AG09319 (cell line): Measurements from ENCODE around the gene MUSTN1.

Experiments used
- DNase-seq: peaks from one replicate; pipeline ENCODE4 v3.0.0-alpha.2; 2010; ENCODE audit warnings: low read depth; ENCODE audit errors: extremely low read depth
- TF ChIP-seq, protein P1 (sequence below): IDR thresholded peaks from 2 replicates; pipeline ENCODE4 v1.5.1; 2011; ENCODE audit warnings: low read depth, mild to moderate bottlenecking, inconsistent platforms, low read length, moderate library complexity

The MUSTN1 gene

DNA sequence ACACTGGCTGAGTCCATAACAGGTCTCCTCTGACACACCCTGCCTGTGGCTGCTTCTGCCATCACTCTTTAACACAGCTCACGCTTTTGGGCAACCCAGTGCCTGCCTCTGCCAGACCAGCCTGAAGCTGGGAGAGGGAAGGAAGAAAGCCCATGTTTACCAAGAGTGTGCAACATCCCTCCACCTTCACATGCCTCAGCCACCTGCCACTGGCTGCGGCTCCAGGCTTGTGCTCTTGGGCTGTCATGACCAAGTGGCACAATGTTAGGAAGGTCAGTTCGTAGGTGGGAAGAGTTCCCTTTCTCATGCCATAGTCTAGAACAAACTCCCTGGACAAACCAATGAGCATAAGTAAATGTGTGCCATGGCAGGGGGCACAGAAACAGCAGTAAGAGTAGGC, 42.3 kb upstream of the MUSTN1 start:
- TF ChIP-seq, protein P1, sequence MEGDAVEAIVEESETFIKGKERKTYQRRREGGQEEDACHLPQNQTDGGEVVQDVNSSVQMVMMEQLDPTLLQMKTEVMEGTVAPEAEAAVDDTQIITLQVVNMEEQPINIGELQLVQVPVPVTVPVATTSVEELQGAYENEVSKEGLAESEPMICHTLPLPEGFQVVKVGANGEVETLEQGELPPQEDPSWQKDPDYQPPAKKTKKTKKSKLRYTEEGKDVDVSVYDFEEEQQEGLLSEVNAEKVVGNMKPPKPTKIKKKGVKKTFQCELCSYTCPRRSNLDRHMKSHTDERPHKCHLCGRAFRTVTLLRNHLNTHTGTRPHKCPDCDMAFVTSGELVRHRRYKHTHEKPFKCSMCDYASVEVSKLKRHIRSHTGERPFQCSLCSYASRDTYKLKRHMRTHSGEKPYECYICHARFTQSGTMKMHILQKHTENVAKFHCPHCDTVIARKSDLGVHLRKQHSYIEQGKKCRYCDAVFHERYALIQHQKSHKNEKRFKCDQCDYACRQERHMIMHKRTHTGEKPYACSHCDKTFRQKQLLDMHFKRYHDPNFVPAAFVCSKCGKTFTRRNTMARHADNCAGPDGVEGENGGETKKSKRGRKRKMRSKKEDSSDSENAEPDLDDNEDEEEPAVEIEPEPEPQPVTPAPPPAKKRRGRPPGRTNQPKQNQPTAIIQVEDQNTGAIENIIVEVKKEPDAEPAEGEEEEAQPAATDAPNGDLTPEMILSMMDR, result no peak
- no peak for DNase-seq

DNA sequence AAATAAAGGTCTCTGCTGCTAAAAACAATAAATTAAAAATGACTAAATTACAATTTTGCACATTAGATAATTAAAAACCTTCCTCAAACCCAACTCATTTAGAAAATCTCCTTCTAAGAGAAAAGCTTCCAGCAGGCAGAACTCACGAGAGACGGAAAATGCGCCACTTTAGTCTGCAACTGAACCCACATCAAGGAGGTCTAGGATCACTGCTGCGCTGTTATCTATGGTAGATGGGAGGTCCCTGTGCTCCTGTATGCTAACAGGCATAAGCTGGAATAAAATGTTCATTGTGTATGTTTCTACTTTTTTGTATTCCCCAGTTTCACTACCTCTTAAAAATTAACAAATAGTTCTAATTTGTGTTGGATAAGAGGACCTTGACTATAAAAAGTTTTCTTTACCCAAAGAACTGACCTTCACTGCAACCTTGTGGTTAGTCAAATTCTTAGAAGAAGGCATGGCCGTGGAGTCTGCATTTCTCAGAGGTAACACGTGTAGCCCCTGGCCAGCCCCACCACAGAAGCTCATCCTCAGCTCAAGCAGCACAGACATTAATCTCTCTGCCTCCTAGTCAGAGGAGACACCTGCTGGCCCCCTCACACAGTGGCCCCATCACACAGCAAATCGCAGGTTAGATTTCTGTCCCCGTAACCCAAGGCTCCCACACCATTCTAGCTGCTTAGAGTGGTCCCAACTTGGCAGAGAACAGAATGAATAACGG, 40.2 kb upstream of the MUSTN1 start:
- no peak for DNase-seq

DNA sequence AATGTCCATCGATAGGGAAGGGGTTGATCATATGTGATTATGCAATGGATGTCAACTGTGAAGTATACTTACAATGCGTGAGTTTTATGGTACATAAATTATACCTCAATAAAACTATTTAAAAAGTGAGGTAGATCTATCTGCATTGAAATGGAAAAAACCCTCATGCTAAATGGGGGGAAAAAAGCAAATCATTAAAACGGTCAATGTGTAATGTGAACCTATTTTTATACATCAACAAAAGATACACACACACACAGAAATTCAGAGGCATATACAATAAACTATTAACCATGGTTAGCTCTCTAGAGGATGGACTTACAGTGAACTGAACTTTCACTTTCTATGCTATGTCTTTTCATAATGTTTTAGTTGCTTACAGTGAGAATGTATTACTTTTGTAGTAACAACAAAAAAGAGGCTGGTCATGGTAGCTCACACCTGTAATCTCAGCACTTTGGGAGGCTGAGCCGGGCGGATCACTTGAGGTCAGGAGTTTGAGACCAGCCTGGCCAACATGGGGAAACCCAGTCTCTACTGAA, 39.4 kb upstream of the MUSTN1 start:
- no peak for DNase-seq
- TF ChIP-seq, protein P1, result no peak

More for the DNA sequence above, 40.2 kb upstream of the MUSTN1 start:
- TF ChIP-seq, protein P1, result no peak

DNA sequence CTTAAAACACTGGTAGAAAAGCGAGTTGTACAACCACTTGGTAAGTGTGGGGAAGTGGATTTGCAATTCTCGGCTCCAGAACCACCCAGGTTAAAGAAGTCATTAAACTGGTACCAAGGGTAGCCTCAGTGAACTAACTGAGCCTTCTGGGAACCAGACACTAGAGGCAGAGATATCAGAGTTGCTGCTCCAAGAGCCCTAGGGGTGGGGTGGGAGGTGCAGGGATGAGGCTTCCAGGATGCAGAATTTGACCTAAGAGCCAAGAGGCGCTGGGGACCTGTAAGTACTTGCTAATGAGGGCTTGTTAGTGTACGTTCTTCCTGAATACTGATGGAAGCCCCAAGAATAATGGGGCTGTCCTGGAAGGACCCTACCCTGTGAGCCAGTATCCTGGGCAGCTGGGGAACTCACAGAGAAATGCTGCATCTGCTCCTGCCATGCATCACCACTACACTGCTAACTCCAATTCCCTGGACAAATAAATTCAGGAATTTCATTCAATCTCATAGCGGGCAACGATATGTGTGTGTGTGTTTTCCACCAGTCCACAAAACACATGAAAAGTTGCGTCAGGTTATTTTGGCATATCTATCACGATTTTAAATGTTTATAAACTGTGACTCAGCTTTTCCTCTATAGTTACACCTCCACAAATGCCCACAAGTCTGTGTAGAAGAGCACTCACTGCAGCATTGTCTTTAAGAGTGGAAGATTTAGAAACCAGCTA, 38.8 kb upstream of the MUSTN1 start:
- TF ChIP-seq, protein P1, result no peak; the same call in 1 of the 2 replicates
- peak; percentile 42 for DNase-seq

DNA sequence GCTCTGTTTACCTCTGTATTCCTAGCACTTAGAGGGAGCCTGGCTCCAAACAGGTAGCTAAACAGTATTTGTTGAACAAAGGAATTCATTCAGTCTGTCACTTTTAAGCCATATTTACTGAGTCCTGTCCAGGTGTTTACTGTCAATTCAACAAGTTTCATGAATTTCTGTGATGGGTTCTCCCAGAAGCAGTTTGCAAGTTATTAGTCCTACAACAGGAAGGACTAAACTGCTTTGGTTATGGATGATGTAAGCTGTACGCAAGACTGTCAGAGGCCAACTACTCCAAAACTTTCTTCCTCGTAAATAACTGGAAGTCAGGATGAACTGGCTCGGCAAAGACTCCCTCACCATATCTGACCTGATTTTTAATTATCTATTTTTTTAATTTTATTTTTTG, 37.4 kb upstream of the MUSTN1 start:
- TF ChIP-seq, protein P1, result no peak

DNA sequence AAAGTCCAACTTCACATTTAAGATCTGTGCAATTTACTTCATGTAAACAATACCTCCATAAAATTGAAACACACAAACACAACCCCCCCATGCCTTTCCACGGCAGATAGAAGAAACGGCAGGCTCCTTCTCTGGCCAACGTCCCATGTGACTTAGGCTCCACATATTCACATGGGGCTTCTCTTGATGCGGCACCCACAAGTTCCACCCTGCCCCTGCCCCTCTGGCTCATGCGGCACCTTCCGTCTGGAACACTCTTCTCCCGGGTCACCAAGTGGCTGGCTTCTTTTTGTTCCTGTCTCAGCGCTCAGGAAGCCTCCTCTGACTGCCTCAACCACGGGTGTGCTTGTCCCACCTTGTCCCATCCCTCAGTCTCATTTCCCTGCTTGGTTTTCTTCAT, 36.9 kb upstream of the MUSTN1 start:
- TF ChIP-seq, protein P1, result no peak
- no peak for DNase-seq

More for the DNA sequence above, 37.4 kb upstream of the MUSTN1 start:
- no peak for DNase-seq

DNA sequence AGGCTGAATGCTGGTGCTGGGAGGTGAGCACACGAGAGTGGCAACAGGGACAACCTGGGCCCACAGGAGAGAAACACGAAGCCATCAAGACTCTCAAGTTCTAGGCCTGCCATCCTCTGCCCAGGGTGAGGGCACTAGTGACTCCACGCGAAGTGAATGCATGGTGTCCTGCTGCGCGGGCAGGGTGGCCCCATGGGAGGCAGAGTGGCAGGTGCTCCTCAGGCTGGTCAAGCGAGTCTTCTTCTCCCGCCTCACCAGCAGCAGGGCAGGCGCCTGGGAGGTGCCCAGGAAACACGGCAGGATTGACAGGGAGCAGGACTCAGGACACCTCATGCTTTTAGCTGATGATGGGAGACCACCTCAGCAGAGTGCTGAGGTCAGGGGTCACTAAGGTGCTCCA, 35.7 kb upstream of the MUSTN1 start:
- DNase-seq, result no peak
- TF ChIP-seq, protein P1, result no peak
